HG03045 (cell line): Measurements from ENCODE around the gene CACNA1B.
"Not testable (repeated sequence)": the region's sequence is repeated elsewhere in the genome, so short reads cannot be mapped to it uniquely, and the experiment has no call there.

Source experiments
- ATAC-seq: cut with Tn5 transposase; IDR thresholded peaks from one replicate; pipeline ENCODE4 v1.9.1; 2021; ENCODE audit warnings: mild to moderate bottlenecking, moderate library complexity; ENCODE audit not compliant: unreplicated experiment

CACNA1B gene

DNA sequence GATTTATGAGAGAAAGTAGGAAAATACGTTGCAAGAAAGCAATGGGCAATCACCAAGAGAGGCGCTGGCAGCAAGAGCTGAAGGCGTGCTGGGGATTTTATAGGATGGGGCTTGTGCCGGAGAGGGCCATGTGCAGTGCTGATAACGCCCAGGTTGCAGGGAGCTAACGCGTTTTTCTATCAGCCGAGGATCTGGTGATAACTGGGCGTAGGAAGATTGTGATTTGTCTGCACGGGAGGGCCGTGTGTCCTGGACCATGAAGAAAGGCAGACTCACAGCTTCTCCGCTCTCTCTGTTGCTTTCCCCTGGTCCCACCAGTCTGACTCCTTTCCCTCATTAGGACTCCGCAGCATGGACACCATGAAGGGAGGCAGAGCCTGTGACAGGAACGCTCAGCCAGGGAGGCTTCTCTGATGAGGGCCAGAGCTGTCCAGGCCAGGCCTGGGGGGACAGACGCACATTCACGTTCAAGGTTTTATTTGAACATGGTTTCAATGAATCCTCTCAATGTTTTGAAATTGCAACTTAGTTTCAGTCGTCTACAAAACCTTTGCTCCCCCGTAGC, 11.9 kb upstream of the CACNA1B start:
- no peak for ATAC-seq

DNA sequence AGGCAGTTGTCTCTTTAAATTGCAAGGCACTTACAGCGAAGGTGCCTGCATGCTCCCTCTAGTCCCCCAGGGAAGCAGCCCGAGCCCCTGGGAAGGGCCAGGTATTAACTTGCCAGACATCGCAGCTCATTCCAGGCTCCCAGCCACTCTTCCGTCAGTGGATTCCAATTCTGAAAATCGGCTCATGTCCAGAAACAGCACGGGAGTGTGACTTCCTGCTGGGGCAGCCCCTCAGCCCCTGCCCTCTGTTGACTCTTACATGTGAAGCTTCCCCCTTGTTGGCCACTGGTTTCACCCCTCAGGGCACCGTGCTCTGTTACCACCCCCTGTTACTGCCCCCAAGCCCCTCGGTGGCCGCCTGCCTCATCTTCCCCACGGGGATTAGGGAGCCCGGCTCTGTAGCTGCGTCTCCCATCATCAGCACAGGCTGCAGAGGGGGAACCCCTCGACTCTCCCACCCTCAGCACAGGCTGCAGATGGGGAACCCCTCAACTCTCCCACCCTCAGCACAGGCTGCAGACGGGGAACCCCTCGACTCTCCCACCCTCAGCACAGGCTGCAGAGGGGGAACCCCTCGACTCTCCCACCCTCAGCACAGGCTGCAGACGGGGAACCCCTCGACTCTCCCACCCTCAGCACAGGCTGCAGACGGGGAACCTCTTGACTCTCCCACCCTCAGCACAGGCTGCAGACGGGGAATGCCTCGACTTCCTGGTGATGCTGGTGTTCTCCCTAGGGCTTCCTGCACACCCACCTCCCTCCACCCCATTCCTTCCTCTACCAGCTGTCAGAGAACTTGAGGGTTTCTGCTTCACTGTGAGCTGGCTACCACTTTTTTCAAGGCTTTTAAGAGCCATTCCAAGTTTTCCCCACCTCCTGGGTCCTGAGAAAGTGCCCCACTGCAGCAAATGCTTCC, 11.1 kb upstream of the CACNA1B start:
- ATAC-seq, result no peak

DNA sequence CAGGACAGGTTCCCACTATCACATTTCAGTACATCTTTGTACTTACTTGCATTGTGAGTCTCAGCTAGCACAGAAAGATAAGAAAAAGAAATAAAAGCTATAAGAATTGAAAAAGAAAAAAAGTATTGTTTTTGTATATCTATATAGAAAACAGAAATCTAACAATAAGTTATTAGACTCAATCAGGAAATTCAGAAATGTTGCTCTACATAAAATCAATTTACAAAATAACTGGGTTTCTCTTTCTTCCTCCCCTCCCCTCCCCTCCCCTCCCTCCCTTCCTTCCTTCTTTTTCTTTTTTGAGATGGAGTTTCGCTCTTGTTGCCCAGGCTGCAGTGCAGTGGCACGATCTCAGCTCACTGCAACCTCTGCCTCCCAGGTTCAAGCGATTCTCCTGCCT, 7.2 kb upstream of the CACNA1B start:
- ATAC-seq, result no peak

DNA sequence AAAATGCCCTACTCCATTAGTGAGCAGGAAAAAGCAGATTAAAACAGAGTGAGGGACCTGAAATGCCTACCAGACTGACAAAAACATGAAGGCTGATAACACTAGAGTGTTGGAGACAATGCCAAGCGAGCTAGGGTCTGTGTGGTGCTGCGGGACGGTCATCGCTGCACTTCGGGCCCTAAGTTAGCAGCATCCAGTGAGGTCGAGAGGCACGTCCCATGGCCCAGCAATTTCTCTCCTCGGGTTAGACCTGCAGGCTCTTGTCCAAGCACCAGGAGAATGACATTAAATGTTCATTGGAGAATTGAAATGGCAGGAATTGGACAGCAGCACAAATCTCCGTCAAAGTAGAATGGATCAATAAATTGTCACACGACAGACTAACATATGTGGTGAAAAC, 5.3 kb upstream of the CACNA1B start:
- no peak for ATAC-seq

DNA sequence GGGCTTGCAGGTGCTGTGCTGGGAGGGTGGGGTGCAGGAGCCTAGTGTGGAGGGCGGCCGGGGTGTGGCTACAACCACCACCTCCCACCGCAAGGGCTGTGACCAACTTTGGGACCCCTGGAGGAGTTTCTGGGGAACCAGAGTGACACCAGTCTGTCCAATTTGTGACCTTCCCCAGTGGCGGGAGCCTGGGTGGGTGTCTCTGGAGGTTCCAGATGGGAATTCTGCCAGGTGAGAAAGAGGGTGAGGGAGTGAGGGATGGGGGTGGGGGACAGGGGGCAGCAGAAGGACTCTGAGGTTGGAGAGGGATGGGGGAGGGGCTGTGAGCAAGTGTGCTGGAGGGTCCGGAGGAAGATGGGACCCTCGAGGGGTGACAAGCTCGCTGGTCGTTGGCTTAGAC, 4.2 kb upstream of the CACNA1B start:
- no peak for ATAC-seq

DNA sequence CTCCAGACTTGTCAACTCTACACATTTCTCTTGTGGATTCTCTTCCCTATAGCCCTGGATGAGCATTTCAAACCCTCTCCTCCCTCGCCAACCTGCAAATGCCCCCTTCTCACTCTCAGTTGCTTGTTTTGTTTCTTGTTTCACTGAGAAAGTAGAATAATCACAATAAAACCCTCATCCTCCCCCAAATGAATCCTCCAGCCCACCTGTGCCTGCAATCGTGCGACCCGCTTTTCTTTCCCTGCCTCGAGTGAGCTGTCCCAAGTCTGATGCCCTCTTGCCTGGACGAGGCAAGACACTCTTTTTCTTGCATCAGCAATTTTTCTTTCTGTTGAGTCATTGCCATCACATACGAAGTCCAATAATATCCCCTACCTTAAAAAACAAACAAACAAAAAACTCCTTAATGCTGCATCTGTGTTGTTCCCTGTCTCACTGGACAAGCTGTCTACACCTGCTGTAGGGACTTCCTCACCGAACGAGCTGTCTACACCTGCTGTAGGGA, 3.7 kb upstream of the CACNA1B start:
- no peak for ATAC-seq

DNA sequence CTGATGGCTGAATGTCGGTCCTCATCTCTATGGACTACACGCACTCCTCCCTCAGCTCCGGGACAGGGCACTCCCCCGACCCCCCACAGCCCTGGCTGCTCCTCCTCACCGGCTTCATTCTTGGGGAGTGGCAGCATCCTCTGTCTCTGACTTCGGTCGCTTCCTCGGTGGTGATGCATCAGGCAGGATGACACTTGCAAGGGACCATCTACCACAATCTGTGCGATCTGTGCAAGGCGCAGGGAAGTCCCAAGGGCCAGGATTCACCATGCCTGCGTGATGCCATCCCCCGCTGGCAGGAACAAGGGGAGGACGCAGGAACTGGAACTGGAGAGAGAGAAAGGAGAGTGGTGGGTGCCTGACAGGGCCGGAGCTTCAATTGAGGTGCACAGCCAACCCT, 2.2 kb upstream of the CACNA1B start:
- no peak for ATAC-seq

DNA sequence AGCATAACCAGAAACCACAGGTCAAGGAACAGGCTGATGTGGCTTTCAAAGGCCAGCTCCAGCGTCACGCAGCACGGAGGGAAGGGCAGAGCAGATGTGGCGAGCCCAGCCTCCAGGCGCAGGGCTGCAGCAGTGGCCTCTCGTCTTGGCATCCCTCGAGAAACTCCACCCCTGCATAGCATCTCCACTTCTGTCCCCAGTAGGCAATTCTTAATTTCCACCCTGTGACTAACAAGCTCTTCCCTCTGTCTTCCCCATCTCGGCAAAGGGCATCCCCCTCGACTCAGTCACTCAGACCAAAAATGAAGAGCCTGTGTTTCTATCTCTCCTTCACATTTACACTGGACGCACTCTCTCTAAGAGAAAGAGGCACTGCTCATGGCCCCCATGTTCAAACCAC, 1.7 kb upstream of the CACNA1B start:
- no peak for ATAC-seq

DNA sequence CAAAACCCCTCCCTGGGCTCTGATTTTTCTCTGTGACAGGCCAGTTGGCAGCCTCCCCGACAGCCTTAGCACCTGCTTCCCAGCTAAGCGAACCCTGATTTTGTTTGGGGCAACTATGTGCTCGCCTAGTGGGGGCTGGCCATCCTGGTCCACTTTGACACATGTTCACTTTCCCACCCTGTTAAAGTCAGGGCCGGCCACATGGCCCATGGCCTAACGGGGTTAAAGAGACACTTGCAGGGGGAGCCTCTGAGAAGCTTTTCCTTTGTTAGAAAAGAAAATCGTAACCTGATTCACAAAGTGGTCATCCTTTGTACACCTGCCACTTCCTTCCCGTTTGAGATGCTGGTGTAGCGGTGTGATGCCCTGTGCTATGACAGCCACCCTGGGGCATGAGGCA, 1.3 kb upstream of the CACNA1B start:
- no peak for ATAC-seq

DNA sequence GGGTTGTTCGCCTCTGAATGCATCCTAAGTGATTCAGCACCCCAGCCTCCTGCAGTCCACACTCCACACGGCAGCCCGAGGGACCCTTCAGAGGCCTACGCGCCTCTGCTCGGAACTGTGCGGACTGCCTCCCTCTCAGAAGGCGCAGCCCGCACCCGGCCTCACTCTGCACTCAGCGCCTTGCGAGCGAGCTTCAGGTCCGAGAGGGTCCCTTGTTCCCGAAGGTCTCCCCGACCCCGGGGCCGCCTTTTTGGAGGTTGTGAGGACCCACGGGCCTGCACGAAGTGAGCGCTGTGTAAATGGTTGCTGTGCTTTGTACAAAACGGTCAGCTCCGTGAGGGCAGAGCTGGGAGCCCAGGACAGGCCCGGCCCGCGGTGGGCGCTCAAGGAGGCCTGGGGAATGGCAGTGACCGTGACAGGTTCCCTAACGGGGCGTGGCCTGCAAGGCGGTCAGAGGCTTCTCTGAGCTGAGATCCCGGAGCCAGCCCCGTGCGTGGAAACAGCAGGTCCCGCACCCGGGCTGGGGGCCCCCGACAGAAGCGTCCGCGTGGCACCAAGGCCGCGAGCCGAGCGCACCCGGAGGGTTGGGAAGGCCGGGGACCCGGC, 698 bp upstream of the CACNA1B start:
- ATAC-seq, result no peak

DNA sequence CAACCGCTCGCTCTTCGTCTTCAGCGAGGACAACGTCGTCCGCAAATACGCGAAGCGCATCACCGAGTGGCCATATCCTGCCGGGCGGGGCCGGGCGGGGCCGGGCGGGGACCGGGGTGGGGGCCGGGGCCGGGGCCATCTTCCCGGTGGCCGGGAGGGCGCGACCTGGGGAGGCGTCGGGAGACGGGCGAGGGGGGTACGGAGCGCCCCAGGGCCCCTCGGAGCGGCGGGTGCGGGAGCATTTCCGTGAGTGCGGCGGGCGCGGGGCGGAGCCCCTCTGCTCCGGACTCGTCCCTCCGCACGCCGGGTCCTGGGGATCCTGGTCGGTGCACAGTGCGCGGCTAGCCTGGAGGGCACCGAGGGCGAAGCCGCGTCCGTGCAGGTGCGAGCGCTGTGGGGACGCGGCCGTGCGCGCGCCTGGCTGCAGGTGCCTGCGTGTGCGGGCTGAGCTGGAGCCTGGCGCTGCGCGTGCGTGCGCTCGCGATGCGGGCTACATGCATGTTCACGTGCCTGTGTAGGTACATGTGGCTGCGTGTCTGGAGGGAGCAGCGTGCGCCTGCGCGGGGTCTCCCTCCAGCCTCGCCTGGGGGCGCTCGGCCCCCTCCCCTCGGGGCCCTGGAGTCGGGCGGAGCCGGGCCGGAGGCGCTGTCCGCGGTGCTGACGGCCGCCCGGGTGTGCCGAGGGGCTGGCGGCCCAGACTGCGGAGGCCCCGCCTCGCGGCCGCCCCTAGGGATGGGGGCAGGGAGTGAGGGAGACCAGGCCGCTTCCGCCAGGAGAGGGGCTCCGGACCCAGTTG, 762 bp downstream of the CACNA1B start:
- no peak for ATAC-seq

DNA sequence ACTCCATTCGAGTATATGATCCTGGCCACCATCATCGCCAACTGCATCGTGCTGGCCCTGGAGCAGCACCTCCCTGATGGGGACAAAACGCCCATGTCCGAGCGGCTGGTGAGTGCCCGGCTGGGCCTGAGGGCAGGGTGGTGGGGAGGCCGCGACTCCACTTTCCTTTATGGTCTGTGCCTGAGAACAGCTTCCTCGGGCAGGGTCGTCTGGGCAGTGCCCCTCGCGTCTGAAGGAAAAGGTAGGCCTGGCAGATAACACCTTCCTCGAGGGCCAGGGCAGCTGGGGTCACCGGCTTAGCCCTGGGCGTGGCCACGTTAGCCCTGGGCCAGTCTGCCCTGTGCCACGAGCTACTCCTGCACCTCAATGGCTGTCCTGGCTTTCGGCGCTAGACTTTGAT, 1.5 kb downstream of the CACNA1B start:
- no peak for ATAC-seq

DNA sequence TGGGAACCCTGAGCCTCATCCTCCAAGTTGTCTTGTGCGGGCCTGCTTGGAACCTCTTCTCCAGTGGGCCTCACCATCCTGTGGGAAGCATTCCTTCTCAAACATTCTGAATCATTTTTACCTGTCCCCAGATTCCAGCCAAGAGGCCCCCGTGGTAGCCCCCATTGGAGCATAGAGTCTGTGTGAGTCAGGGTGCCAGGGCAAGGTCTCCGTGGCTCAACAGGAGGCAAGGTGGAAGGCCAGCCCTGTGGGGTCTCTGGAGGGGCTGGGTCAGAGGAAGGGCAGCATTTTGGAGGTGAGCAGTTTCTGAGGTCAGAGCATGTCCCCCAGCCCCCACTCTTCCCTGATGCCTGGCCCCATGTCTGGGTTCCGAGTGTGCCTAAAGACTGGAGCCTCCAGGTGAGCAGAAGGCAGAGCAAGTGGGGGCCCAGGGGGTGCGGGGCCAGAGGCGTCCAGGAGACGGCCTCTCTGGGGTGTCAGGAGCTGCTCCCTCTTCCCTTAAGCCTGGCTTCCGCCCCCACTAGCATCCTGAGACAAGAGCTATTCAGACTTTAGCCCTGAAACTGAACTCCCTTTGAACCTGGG, 2.1 kb downstream of the CACNA1B start:
- ATAC-seq, result no peak

DNA sequence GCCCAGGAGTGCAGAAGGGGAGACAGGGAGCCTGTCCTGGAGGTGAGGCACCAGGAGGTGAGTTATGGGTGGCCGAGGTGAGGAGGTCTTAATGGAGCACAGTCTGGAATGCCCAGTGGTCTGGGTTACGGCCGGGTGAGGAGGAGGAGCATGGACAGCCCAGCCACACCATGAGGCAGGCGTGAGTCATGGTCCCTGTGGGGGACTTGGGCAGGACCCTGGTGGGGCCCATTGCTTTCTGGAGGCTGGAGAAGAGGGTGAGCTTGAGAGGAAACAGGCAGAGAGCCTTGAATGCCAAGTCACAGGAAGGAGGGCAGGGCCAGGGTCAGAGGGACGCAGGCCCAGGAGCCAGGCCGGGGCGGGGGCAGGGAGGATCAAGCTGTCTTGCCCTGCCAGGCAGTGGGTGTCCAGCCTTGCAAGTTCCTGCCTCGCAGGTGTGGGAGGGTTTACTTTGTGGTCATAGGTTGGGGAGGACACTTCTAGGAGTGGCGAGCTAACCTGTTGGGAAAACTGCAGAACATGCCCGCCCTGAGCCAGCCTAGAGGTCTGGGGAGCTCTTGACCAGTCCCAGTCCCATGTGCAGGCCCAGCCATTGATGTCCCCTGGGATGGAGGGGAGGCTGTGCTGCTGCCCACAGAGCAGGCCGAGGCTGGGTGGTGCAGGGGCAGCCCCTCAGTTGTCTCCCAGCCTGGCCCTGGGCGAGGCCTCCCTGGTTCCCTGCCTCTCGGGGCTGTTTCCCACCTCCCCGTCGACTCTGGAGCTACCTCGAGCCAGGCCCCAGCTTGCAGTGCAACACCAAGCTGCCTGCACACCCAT, 2.8 kb downstream of the CACNA1B start:
- no peak for ATAC-seq

DNA sequence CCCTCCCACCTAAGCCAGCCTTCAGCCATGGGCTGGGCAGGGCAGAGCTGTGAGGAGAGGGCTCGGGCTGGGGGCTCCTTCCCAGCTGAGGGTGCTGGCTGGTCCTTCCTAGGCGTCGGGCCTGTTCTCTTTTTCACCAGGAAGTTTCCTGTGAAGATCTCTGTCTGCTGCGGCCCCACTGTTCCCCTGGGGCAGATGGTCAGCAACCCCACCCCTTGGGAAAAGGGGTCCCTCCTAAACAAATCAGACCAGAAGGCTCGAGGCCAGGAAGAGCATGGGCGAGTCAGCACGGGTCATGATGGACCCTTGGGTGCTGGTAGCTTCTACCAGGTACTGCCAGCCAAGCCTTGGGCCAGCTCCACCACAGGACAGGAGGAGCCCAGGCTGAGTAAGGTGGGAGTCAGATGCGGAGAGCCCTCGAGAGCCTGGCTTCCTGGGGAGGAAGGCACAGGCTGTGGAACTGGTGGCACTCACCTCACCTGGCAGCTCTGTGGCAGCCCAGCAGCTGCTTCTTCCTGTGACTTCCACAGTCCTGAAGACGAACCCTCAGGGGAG, 3.5 kb downstream of the CACNA1B start:
- ATAC-seq, result no peak

DNA sequence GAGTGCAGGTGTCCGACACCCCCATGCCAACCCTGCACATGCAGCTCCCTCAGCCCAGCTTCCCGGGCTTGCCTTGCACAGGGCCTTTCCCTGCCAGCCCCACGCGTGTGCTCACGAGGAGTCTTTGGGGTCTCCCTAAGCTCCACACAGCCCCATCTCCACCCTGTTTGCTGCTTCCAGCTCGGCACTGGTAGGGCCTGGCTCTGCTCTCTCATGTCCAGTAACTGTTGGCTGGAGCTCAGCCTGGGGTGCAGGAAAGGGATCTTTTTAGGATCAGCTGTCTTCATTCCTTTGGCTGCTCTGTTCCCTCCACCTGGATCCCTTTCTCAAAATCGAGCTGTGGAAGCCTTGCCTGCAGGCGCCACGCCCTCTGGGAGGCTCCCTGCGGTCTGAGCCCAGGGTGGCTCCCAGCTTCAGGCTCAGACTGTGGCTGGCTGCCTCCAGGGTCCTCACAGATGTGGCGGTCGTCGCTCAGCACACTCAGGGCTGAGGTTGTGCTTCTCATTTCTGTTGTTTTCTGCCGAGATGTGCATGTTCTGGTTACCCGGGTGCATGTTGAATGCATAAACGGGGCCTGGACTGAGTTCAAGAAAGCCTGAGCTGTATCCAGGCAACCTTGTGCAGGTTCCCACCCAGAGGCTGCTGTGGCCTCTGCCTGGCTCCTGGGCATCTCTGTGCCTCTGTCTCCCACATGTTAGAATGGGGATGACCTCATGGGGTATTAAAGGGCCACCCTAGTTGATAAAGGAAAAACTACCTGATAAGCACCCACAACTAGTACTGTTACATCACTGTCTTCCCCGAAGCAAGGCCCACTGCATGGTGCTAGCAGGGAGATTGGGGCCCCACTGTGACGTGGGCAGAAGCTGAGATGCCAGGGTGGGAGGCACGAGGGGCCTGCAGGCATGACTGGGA, 4.3 kb downstream of the CACNA1B start:
- ATAC-seq, result no peak

DNA sequence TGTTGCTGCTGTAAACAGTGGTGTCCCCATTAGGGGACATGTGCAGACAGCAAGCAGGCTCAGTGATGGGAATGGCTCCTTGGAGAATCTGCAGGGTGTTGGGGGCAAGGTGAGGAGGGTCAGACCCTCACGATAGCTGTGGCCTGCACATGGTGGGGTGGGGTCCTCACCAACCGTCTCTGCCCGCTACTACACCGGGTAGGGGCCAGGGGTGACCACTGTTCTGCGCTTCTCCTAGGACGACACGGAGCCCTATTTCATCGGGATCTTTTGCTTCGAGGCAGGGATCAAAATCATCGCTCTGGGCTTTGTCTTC, 4.9 kb downstream of the CACNA1B start:
- no peak for ATAC-seq

DNA sequence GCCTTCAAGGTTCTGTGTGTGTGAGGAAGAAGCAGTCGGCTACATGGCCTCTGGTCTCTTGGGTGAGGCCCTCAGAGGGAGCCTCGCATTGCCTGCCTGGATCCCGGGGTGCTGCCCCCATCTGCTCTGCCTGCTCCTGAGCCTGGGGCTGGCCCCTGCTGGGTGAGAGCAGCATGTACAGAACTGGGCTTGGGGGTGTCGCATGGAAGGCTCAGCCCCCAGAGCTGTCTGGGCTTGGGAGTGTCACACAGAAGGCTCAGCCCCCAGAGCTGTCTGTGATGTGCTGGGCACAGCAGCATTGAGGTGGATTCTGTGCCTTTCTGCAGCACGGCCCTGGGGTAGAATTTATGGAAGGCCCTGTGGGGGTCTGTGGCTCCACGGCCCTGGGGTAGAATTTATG, 6.4 kb downstream of the CACNA1B start:
- ATAC-seq, result not testable (repeated sequence)

DNA sequence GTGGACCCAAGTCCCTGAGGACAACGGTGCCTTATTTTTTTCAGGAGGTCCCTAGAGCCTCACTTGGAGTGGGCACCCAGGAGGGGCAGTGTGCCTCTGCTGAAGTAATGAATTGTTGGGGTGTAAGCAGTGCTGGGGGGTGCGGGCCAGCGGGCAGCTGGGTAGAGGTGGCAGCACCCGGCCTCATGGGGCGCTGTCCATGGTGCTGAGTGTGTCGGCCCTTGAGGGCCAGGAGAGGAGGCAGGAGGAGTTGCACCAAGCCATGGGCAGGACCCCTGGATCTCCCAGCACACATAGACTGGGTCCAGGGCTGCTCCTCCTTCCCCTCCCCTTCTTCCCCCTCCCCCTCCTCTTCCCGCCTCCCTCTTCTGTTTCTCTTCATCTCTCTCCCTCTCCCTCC, 7.0 kb downstream of the CACNA1B start:
- not testable (repeated sequence) for ATAC-seq
